Thyroid gland (tissue), 4 donors: ENCODE results near the gene CYP2C8. TPM values are rescaled to one million over a fixed set of nuclear protein-coding genes. Genes with fewer than 3 reads are reported as not detected.
"Not testable (repeated sequence)": the region's sequence is repeated elsewhere in the genome, so short reads cannot be mapped to it uniquely, and the experiment has no call there.

Source experiments
- DNase-seq, 2 donors: peaks; one replicate each; pipeline ENCODE4 v3.0.0-alpha.2; 2019
- H3K27ac ChIP-seq, 3 donors: fragments of 200-600 bp; sonication (generic); 1 replicate in 2 of 3; 2 replicates in 1 of 3; pipeline ENCODE4 v1.5.1; 2016 to 2019; ENCODE audit warnings: mild to moderate bottlenecking in 1 of 3, moderate library complexity in 1 of 3
- H3K27me3 ChIP-seq: fragments of 200-600 bp; sonication (generic); one replicate; pipeline ENCODE4 v1.5.1; 2019
- H3K36me3 ChIP-seq, 2 donors: fragments of 200-600 bp; sonication (generic); one replicate each; pipeline ENCODE4 v1.5.1; 2016 to 2019
- H3K4me1 ChIP-seq, 2 donors: fragments of 200-600 bp; sonication (generic); one replicate each; pipeline ENCODE4 v1.5.1; 2017 to 2019
- H3K4me3 ChIP-seq, 3 donors: fragments of 200-600 bp; sonication (generic); replicated peaks in 1 of 3; 1 replicate in 2 of 3; 2 replicates in 1 of 3; pipeline ENCODE4 v1.5.1; 2016; ENCODE audit warnings: mild to moderate bottlenecking in 1 of 3
- H3K9me3 ChIP-seq: fragments of 200-600 bp; sonication (generic); one replicate; pipeline ENCODE4 v1.5.1; 2017
- CTCF ChIP-seq, 6 experiments: fragments of 200-600 bp in 3 of 6; fragments of 450-650 bp in 3 of 6; sonication (generic) in 3 of 6; IDR thresholded peaks; one replicate each; pipeline ENCODE4 v1.5.1; 2016 to 2019; ENCODE audit warnings: antibody characterized with exemption in 6 of 6, mild to moderate bottlenecking in 2 of 6, inconsistent platforms in 1 of 6, moderate library complexity in 1 of 6
- POLR2A ChIP-seq, 2 donors: fragments of 450-650 bp; IDR thresholded peaks; one replicate each; pipeline ENCODE4 v1.6.1; 2017; ENCODE audit warnings: antibody characterized with exemption in 2 of 2, mild to moderate bottlenecking in 2 of 2, moderate library complexity in 1 of 2
- WGBS, 2 donors: methylation state at CpG; one replicate each; pipeline ENCODE4 v1.1.5; 2017; 5-methylcytosine and 5-hydroxymethylcytosine counted together
- intact Hi-C: fragments of 100-400 bp; cut with DNase I; formaldehyde crosslinking; loops from one replicate; pipeline ENCODE4 v1.15.1; 2023
- total RNA-seq, 4 donors: library from RNA; depleted of rRNA; stranded (reverse); fragments of >200 nt; gene quantifications; one replicate each; pipeline ENCODE4 v1.2.3, GENCODE V29; 2016

CYP2C8 gene
- total RNA-seq = 1 to 10 TPM in 2 of 4 donors, under 1 TPM in 1, not detected in 1; 0.40 to 3.4 (median 1.6) TPM

- DNase-seq = no peak
- TF ChIP-seq POLR2A (IDR thresholded peaks at IDR 0.05) (no peak), CTCF (IDR thresholded peaks at IDR 0.05) (no peak)
- Histone ChIP-seq H3K9me3 (no peaks in the 10 kb centered on the region), H3K27ac (no peak within 1 kb of the TSS), H3K36me3 (no peaks in the 10 kb centered on the region), H3K4me1 (peaks cover 5% of the 10 kb centered on the region in 2 donors), H3K27me3 (no peaks in the 10 kb centered on the region), H3K4me3 (no peak within 1 kb of the TSS)
- intact Hi-C loops = no loop called here
These were observed at the start of gene CYP2C8 for GRCh38 chr10:95069286-95069685. Gene CYP2C8 (minus strand): TSS chr10:95069497. CDS start chr10:95069402, 95 bp downstream.

GRCh38 chr10:95116869-95117269, 47.6 kb upstream of the CYP2C8 start:
- no peak for DNase-seq
- Histone ChIP-seq H3K27me3 (no peaks in the 10 kb centered on the region), H3K4me3 (no peak overlapping the region), H3K9me3 (no peaks in the 10 kb centered on the region), H3K36me3 (no peaks in the 10 kb centered on the region), H3K27ac (no peak overlapping the region), H3K4me1 (no peaks in the 10 kb centered on the region)
- intact Hi-C loops = no loop called here
- WGBS, 2 donors = 88 to 97% methylated on average over 2 of the region's 2 CpGs
- TF ChIP-seq CTCF (IDR thresholded peaks at IDR 0.05) (no peak), POLR2A (IDR thresholded peaks at IDR 0.05) (no peak)

GRCh38 chr10:95110823-95111222, 41.5 kb upstream of the CYP2C8 start:
- H3K27me3 ChIP-seq, H3K9me3 ChIP-seq, H3K36me3 ChIP-seq, H3K4me3 ChIP-seq, H3K4me1 ChIP-seq, DNase-seq, H3K27ac ChIP-seq, intact Hi-C loops: not testable (repeated sequence)
- WGBS, 2 donors = 83% methylated on average over 5 to 6 of the region's 6 CpGs

- H3K27ac ChIP-seq = no peak overlapping the region
- H3K4me1 ChIP-seq = no peaks in the 10 kb centered on the region
- no peak for TF ChIP-seq CTCF (IDR thresholded peaks at IDR 0.05)
- TF ChIP-seq POLR2A (IDR thresholded peaks at IDR 0.05) = no peak
- intact Hi-C loops = no loop called here
- H3K36me3 ChIP-seq = no peaks in the 10 kb centered on the region
- no peaks in the 10 kb centered on the region for H3K9me3 ChIP-seq
- DNase-seq = no peak
- H3K27me3 ChIP-seq = no peaks in the 10 kb centered on the region
- H3K4me3 ChIP-seq = no peak overlapping the region
- WGBS, 2 donors = 92 to 93% methylated on average over 1 of the region's 1 CpG
These were observed 28.5 kb upstream of the CYP2C8 start for GRCh38 chr10:95097805-95098204.

GRCh38 chr10:95096143-95096542, 26.8 kb upstream of the CYP2C8 start:
- TF ChIP-seq POLR2A (IDR thresholded peaks at IDR 0.05) = no peak
- TF ChIP-seq CTCF (IDR thresholded peaks at IDR 0.05) = no peak

GRCh38 chr10:95079626-95080025, 10.3 kb upstream of the CYP2C8 start:
- H3K9me3 ChIP-seq, intact Hi-C loops, DNase-seq, H3K4me3 ChIP-seq, H3K27ac ChIP-seq, H3K4me1 ChIP-seq, H3K36me3 ChIP-seq, H3K27me3 ChIP-seq: not testable (repeated sequence)
- 90 to 100% methylated on average over 2 of the region's 5 CpGs for WGBS, 2 donors

More at GRCh38 chr10:95096143-95096542, 26.8 kb upstream of the CYP2C8 start:
- WGBS, 2 donors = 60 to 61% methylated on average over 1 of the region's 1 CpG
- no peaks in the 10 kb centered on the region for H3K4me1 ChIP-seq
- DNase-seq = peak in 1 of 2 donors; percentile 1
- H3K36me3 ChIP-seq = no peaks in the 10 kb centered on the region
- intact Hi-C loops = no loop called here
- no peaks in the 10 kb centered on the region for H3K9me3 ChIP-seq
- H3K4me3 ChIP-seq = no peak overlapping the region
- no peak overlapping the region for H3K27ac ChIP-seq
- no peaks in the 10 kb centered on the region for H3K27me3 ChIP-seq
